IPS-20b (cell line): ENCODE results near the gene ATP7B.

Experiments
- H3K27ac ChIP-seq: one replicate; pipeline ENCODE4 v1.5.1; 2013; ENCODE audit warnings: low read length
- H3K27me3 ChIP-seq: 2 replicates; pipeline ENCODE4 v1.6.1; 2013; ENCODE audit warnings: mild to moderate bottlenecking, low read length, inconsistent platforms; ENCODE audit not compliant: insufficient read depth
- H3K36me3 ChIP-seq: 2 replicates; pipeline ENCODE4 v1.6.1; 2013; ENCODE audit warnings: low read depth, mild to moderate bottlenecking, inconsistent platforms, low read length, moderate library complexity; ENCODE audit not compliant: insufficient read depth
- H3K4me1 ChIP-seq: 2 replicates; pipeline ENCODE4 v1.6.1; 2013; ENCODE audit warnings: mild to moderate bottlenecking, control low read depth, inconsistent platforms, low read length, moderate library complexity; ENCODE audit not compliant: insufficient read depth
- H3K4me3 ChIP-seq: 2 replicates; pipeline ENCODE4 v1.5.1; 2013; ENCODE audit warnings: mild to moderate bottlenecking, low read length, inconsistent platforms
- H3K9ac ChIP-seq: 2 replicates; pipeline ENCODE4 v1.6.1; 2013; ENCODE audit warnings: low read depth, mild to moderate bottlenecking, inconsistent platforms, low read length, moderate library complexity
- H3K9me3 ChIP-seq: 2 replicates; pipeline ENCODE4 v1.6.1; 2013; ENCODE audit warnings: mild to moderate bottlenecking, low read depth, low read length, inconsistent platforms; ENCODE audit not compliant: insufficient read depth

The ATP7B gene

GRCh38 chr13:52026246-52026626 is 15.0 kb upstream of the ATP7B start:
- H3K9ac ChIP-seq = no peak overlapping the region
- no peaks in the 10 kb centered on the region for H3K4me1 ChIP-seq
- peaks cover 26% of the 10 kb centered on the region for H3K9me3 ChIP-seq
- no peak overlapping the region for H3K27ac ChIP-seq
- H3K27me3 ChIP-seq = no peaks in the 10 kb centered on the region
- H3K4me3 ChIP-seq = no peak overlapping the region; the same call in 1 of the 2 replicates
- peaks cover 81% of the 10 kb centered on the region for H3K36me3 ChIP-seq

GRCh38 chr13:52025475-52026245 is 14.4 kb upstream of the ATP7B start:
- Histone ChIP-seq H3K36me3 (peaks cover 86% of the 10 kb centered on the region), H3K27ac (no peak overlapping the region), H3K4me3 (no peak overlapping the region), H3K4me1 (no peaks in the 10 kb centered on the region), H3K27me3 (no peaks in the 10 kb centered on the region), H3K9ac (no peak overlapping the region), H3K9me3 (peaks cover 26% of the 10 kb centered on the region)

- peaks cover 94% of the 10 kb centered on the region for H3K36me3 ChIP-seq
Observed at GRCh38 chr13:52024481-52024880, 13.2 kb upstream of the ATP7B start, which contains the start of gene UTP14C. TSS of gene UTP14C (plus strand) at chr13:52024691. CDS start at chr13:52028805, 4,114 bp downstream.

GRCh38 chr13:52022356-52022755 is 11.1 kb upstream of the ATP7B start:
- no peak overlapping the region for H3K4me3 ChIP-seq
- no peaks in the 10 kb centered on the region for H3K27me3 ChIP-seq
- no peaks in the 10 kb centered on the region for H3K4me1 ChIP-seq
- H3K9ac ChIP-seq = no peak overlapping the region
- H3K36me3 ChIP-seq = peaks cover 88% of the 10 kb centered on the region
- H3K9me3 ChIP-seq = peaks cover 12% of the 10 kb centered on the region
- no peak overlapping the region for H3K27ac ChIP-seq

More at GRCh38 chr13:52024481-52024880, 13.2 kb upstream of the ATP7B start, which contains the start of gene UTP14C:
- Histone ChIP-seq H3K4me3 (no peak within 1 kb of the TSS), H3K9ac (no peak within 1 kb of the TSS), H3K4me1 (no peaks in the 10 kb centered on the region), H3K27ac (no peak within 1 kb of the TSS), H3K9me3 (peaks cover 21% of the 10 kb centered on the region), H3K27me3 (no peaks in the 10 kb centered on the region)

- H3K4me3 ChIP-seq = no peak overlapping the region
- H3K27me3 ChIP-seq = no peaks in the 10 kb centered on the region
- H3K4me1 ChIP-seq = no peaks in the 10 kb centered on the region
- no peak overlapping the region for H3K27ac ChIP-seq
- H3K36me3 ChIP-seq = peaks cover 78% of the 10 kb centered on the region
- no peaks in the 10 kb centered on the region for H3K9me3 ChIP-seq
- no peak overlapping the region for H3K9ac ChIP-seq
Observed at GRCh38 chr13:52020191-52020590, 8.9 kb upstream of the ATP7B start.

GRCh38 chr13:52016296-52016695 is 5.0 kb upstream of the ATP7B start:
- Histone ChIP-seq H3K4me1 (no peaks in the 10 kb centered on the region), H3K27ac (no peak overlapping the region), H3K9me3 (no peaks in the 10 kb centered on the region), H3K4me3 (no peak overlapping the region), H3K27me3 (peaks cover 3% of the 10 kb centered on the region; the same call in 1 of the 2 replicates), H3K9ac (no peak overlapping the region), H3K36me3 (peaks cover 41% of the 10 kb centered on the region)

- H3K4me1 ChIP-seq = no peaks in the 10 kb centered on the region
- peaks cover 29% of the 10 kb centered on the region for H3K27me3 ChIP-seq
- peak overlapping the region; percentile 97 for H3K9ac ChIP-seq
- no peaks in the 10 kb centered on the region for H3K9me3 ChIP-seq
- peak overlapping the region; percentile 96 for H3K4me3 ChIP-seq
- peak overlapping the region; percentile 45 for H3K27ac ChIP-seq
- peaks cover 8% of the 10 kb centered on the region for H3K36me3 ChIP-seq
Observed at GRCh38 chr13:52012512-52012836, 1.2 kb upstream of the ATP7B start.

GRCh38 chr13:52011632-52012511 is 622 bp upstream of the ATP7B start, which contains the start of gene ALG11:
TSS of gene ALG11 (plus strand) at chr13:52012398. CDS start at chr13:52012419, 21 bp downstream.
- Histone ChIP-seq H3K4me3 (peak within 1 kb of the TSS; percentile 96), H3K4me1 (no peaks in the 10 kb centered on the region), H3K27me3 (peaks cover 29% of the 10 kb centered on the region), H3K9me3 (no peaks in the 10 kb centered on the region), H3K36me3 (peaks cover 7% of the 10 kb centered on the region; the same call in 1 of the 2 replicates), H3K9ac (peak within 1 kb of the TSS; percentile 97), H3K27ac (peak within 1 kb of the TSS; percentile 45)

GRCh38 chr13:52009946-52010345 is 1.3 kb downstream of the ATP7B start:
- Histone ChIP-seq H3K4me3 (no peak overlapping the region), H3K4me1 (no peaks in the 10 kb centered on the region), H3K36me3 (no peaks in the 10 kb centered on the region), H3K9me3 (no peaks in the 10 kb centered on the region), H3K9ac (no peak overlapping the region), H3K27me3 (peaks cover 29% of the 10 kb centered on the region), H3K27ac (no peak overlapping the region)

- H3K4me1 ChIP-seq = no peaks in the 10 kb centered on the region
- H3K36me3 ChIP-seq = no peaks in the 10 kb centered on the region
- H3K27ac ChIP-seq = no peak overlapping the region
- no peak overlapping the region for H3K4me3 ChIP-seq
- H3K9me3 ChIP-seq = no peaks in the 10 kb centered on the region
- H3K9ac ChIP-seq = no peak overlapping the region
- peaks cover 29% of the 10 kb centered on the region for H3K27me3 ChIP-seq
Observed at GRCh38 chr13:52006523-52007245, 4.6 kb downstream of the ATP7B start.

- Histone ChIP-seq H3K4me3 (no peak overlapping the region), H3K27me3 (peaks cover 23% of the 10 kb centered on the region), H3K36me3 (no peaks in the 10 kb centered on the region), H3K4me1 (no peaks in the 10 kb centered on the region), H3K9ac (no peak overlapping the region), H3K27ac (no peak overlapping the region), H3K9me3 (no peaks in the 10 kb centered on the region)
Observed at GRCh38 chr13:52005841-52006522, 5.3 kb downstream of the ATP7B start.
